Measurements from ENCODE around the gene SRSF7.
A peak's percentile ranks its signal among the peaks of the same experiment; 100 is the strongest.
"Not testable (repeated sequence)": the region's sequence is repeated elsewhere in the genome, so short reads cannot be mapped to it uniquely, and the experiment has no call there.

The SRSF7 gene
- total RNA-seq, result 283 to 482 (median 379) reads per million in 4 experiments

GRCh38 chr2:38750891-38751595, at the start of gene SRSF7:
SRSF7 (minus strand) TSS chr2:38751361; CDS start chr2:38751256, 105 bp downstream.
- peak; percentile 96 for DNase-seq

- DNase-seq, result no peak
Observed at GRCh38 chr2:38797953-38798352, 46.8 kb upstream of the SRSF7 start.

- no peak for DNase-seq
Observed at GRCh38 chr2:38797250-38797676, 46.1 kb upstream of the SRSF7 start.

- not testable (repeated sequence) for DNase-seq
Observed at GRCh38 chr2:38795016-38795415, 43.9 kb upstream of the SRSF7 start.

- DNase-seq, result no peak
Observed at GRCh38 chr2:38794235-38794946, 43.2 kb upstream of the SRSF7 start.

GRCh38 chr2:38793511-38793910, 42.4 kb upstream of the SRSF7 start:
- DNase-seq, result no peak

- DNase-seq, result no peak
Observed at GRCh38 chr2:38792751-38793150, 41.6 kb upstream of the SRSF7 start.

GRCh38 chr2:38792321-38792720, 41.2 kb upstream of the SRSF7 start:
- DNase-seq, result not testable (repeated sequence)

GRCh38 chr2:38791744-38792143, 40.6 kb upstream of the SRSF7 start:
- no peak for DNase-seq

GRCh38 chr2:38789691-38790090, 38.5 kb upstream of the SRSF7 start:
- no peak for DNase-seq

- DNase-seq, result no peak
Observed at GRCh38 chr2:38788306-38788705, 37.1 kb upstream of the SRSF7 start.

GRCh38 chr2:38783586-38783985, 32.4 kb upstream of the SRSF7 start:
- DNase-seq, result no peak

GRCh38 chr2:38778687-38779082, 27.5 kb upstream of the SRSF7 start:
- no peak for DNase-seq

GRCh38 chr2:38776531-38776930, 25.4 kb upstream of the SRSF7 start:
- no peak for DNase-seq

- no peak for DNase-seq
Observed at GRCh38 chr2:38775921-38776225, 24.7 kb upstream of the SRSF7 start.

- DNase-seq, result no peak
Observed at GRCh38 chr2:38775097-38775920, 24.1 kb upstream of the SRSF7 start.

GRCh38 chr2:38771632-38772031, 20.5 kb upstream of the SRSF7 start:
- no peak for DNase-seq

- no peak for DNase-seq
Observed at GRCh38 chr2:38765551-38765950, 14.4 kb upstream of the SRSF7 start.

- DNase-seq, result no peak
Observed at GRCh38 chr2:38765149-38765548, 14.0 kb upstream of the SRSF7 start.

- no peak for DNase-seq
Observed at GRCh38 chr2:38763728-38764127, 12.6 kb upstream of the SRSF7 start.

- DNase-seq, result no peak
Observed at GRCh38 chr2:38763228-38763627, 12.1 kb upstream of the SRSF7 start.

- DNase-seq, result not testable (repeated sequence)
Observed at GRCh38 chr2:38755891-38756290, 4.7 kb upstream of the SRSF7 start.

GRCh38 chr2:38754506-38754905, 3.3 kb upstream of the SRSF7 start:
- no peak for DNase-seq

- DNase-seq, result no peak
Observed at GRCh38 chr2:38754049-38754448, 2.9 kb upstream of the SRSF7 start.

Measured in effector CD8-positive, alpha-beta T cell (primary cell).